ENCODE measurements around the gene NRXN3.

The NRXN3 gene

GRCh38 chr14:78242086-78242485 is 71.9 kb downstream of the NRXN3 start:
- no peak for DNase-seq (ENCODE audit: low read depth)

- no peak for DNase-seq (ENCODE audit: low read depth)
Measured at GRCh38 chr14:78243187-78243586, 73.0 kb downstream of the NRXN3 start.

- DNase-seq (ENCODE audit: low read depth): no peak
Measured at GRCh38 chr14:78245238-78245637, 75.1 kb downstream of the NRXN3 start.

- DNase-seq (ENCODE audit: low read depth): peak; percentile 9
Measured at GRCh38 chr14:78248501-78249090, 78.4 kb downstream of the NRXN3 start.

- no peak for DNase-seq (ENCODE audit: low read depth)
Measured at GRCh38 chr14:78251308-78251707, 81.1 kb downstream of the NRXN3 start.

GRCh38 chr14:78253986-78254385 is 83.8 kb downstream of the NRXN3 start:
- DNase-seq (ENCODE audit: low read depth): peak; percentile 33

GRCh38 chr14:78254911-78255461 is 84.8 kb downstream of the NRXN3 start:
- peak; percentile 63 for DNase-seq (ENCODE audit: low read depth)

GRCh38 chr14:78259831-78260230 is 89.7 kb downstream of the NRXN3 start:
- DNase-seq (ENCODE audit: low read depth): no peak

GRCh38 chr14:78278464-78279250 is 108.5 kb downstream of the NRXN3 start:
- DNase-seq (ENCODE audit: low read depth): no peak

- no peak for DNase-seq (ENCODE audit: low read depth)
Measured at GRCh38 chr14:78282437-78282836, 112.3 kb downstream of the NRXN3 start.

GRCh38 chr14:78286210-78286609 is 116.0 kb downstream of the NRXN3 start:
- DNase-seq (ENCODE audit: low read depth): no peak

- no peak for DNase-seq (ENCODE audit: low read depth)
Measured at GRCh38 chr14:78292003-78292402, 121.8 kb downstream of the NRXN3 start.

- no peak for DNase-seq (ENCODE audit: low read depth)
Measured at GRCh38 chr14:78297858-78298257, 127.7 kb downstream of the NRXN3 start.

GRCh38 chr14:78298298-78298697 is 128.1 kb downstream of the NRXN3 start:
- no peak for DNase-seq (ENCODE audit: low read depth)

GRCh38 chr14:78302841-78303240 is 132.7 kb downstream of the NRXN3 start:
- no peak for DNase-seq (ENCODE audit: low read depth)

- no peak for DNase-seq (ENCODE audit: low read depth)
Measured at GRCh38 chr14:78307671-78308070, 137.5 kb downstream of the NRXN3 start.

GRCh38 chr14:78308079-78308478 is 137.9 kb downstream of the NRXN3 start:
- DNase-seq (ENCODE audit: low read depth): no peak

GRCh38 chr14:78310272-78310671 is 140.1 kb downstream of the NRXN3 start:
- no peak for DNase-seq (ENCODE audit: low read depth)

GRCh38 chr14:78313499-78313898 is 143.3 kb downstream of the NRXN3 start:
- DNase-seq (ENCODE audit: low read depth): no peak

GRCh38 chr14:78314484-78314883 is 144.3 kb downstream of the NRXN3 start:
- no peak for DNase-seq (ENCODE audit: low read depth)

- no peak for DNase-seq (ENCODE audit: low read depth)
Measured at GRCh38 chr14:78316052-78316451, 145.9 kb downstream of the NRXN3 start.

- DNase-seq (ENCODE audit: low read depth): peak; percentile 67
Measured at GRCh38 chr14:78316786-78317185, 146.6 kb downstream of the NRXN3 start.

GRCh38 chr14:78319406-78319805 is 149.2 kb downstream of the NRXN3 start:
- no peak for DNase-seq (ENCODE audit: low read depth)
